ENCODE results near the gene ERMARD.

DNA sequence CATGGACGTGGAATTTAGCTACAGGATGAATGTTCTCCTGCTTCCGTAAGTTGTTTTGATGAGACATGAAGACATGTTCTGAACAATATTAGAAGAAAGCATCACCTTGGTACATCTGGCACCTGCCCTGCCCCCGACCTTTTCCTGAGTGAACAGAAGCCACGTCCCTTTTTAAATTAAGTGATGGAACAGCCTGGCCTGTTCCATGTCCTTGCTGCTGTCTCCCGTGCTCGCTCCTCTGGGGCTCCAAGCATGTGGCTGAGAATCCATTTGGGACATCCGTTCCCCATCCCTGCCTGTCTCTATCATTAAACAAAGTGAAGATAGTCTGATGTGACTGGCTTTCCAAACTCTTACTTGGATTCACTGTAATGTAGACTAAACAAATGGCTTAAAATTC lies 36.4 kb downstream of the ERMARD start:
- TF ChIP-seq CTCF (conservative IDR thresholded peaks at IDR 0.05; ENCODE audit: low read length) (no peak), EZH2phosphoT487 (IDR thresholded peaks at IDR 0.05; ENCODE audit: borderline replicate concordance, low read depth, low read length) (no peak)
